ENCODE data around the gene EPHB1.

GRCh38 chr3:134840459-134840858 is 45.4 kb downstream of the EPHB1 start:
- TF ChIP-seq, protein P1, sequence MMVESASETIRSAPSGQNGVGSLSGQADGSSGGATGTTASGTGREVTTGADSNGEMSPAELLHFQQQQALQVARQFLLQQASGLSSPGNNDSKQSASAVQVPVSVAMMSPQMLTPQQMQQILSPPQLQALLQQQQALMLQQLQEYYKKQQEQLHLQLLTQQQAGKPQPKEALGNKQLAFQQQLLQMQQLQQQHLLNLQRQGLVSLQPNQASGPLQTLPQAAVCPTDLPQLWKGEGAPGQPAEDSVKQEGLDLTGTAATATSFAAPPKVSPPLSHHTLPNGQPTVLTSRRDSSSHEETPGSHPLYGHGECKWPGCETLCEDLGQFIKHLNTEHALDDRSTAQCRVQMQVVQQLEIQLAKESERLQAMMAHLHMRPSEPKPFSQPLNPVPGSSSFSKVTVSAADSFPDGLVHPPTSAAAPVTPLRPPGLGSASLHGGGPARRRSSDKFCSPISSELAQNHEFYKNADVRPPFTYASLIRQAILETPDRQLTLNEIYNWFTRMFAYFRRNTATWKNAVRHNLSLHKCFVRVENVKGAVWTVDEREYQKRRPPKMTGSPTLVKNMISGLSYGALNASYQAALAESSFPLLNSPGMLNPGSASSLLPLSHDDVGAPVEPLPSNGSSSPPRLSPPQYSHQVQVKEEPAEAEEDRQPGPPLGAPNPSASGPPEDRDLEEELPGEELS (CRISPR knock-in tag; IDR thresholded peaks at IDR 0.05) = no peak
- no peak for TF ChIP-seq CTCF (IDR thresholded peaks at IDR 0.05)
- TF ChIP-seq, protein P2, sequence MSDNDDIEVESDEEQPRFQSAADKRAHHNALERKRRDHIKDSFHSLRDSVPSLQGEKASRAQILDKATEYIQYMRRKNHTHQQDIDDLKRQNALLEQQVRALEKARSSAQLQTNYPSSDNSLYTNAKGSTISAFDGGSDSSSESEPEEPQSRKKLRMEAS (CRISPR knock-in tag; IDR thresholded peaks at IDR 0.05) = no peak
- TF ChIP-seq, protein P3, sequence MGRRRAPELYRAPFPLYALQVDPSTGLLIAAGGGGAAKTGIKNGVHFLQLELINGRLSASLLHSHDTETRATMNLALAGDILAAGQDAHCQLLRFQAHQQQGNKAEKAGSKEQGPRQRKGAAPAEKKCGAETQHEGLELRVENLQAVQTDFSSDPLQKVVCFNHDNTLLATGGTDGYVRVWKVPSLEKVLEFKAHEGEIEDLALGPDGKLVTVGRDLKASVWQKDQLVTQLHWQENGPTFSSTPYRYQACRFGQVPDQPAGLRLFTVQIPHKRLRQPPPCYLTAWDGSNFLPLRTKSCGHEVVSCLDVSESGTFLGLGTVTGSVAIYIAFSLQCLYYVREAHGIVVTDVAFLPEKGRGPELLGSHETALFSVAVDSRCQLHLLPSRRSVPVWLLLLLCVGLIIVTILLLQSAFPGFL (CRISPR knock-in tag; IDR thresholded peaks at IDR 0.05; ENCODE audit: borderline replicate concordance) = no peak
- TF ChIP-seq ZNF219 (CRISPR knock-in tag; IDR thresholded peaks at IDR 0.05; ENCODE audit: borderline replicate concordance) = no peak
